Kidney glomerular epithelial cell (primary cell): Measurements from ENCODE around the gene TLDC2.
"Not testable (repeated sequence)": the region's sequence is repeated elsewhere in the genome, so short reads cannot be mapped to it uniquely, and the experiment has no call there.

Experiments
- DNase-seq: peaks from one replicate; lab custom pipeline; 2025; lab: John Stamatoyannopoulos, UW

The TLDC2 gene

DNA sequence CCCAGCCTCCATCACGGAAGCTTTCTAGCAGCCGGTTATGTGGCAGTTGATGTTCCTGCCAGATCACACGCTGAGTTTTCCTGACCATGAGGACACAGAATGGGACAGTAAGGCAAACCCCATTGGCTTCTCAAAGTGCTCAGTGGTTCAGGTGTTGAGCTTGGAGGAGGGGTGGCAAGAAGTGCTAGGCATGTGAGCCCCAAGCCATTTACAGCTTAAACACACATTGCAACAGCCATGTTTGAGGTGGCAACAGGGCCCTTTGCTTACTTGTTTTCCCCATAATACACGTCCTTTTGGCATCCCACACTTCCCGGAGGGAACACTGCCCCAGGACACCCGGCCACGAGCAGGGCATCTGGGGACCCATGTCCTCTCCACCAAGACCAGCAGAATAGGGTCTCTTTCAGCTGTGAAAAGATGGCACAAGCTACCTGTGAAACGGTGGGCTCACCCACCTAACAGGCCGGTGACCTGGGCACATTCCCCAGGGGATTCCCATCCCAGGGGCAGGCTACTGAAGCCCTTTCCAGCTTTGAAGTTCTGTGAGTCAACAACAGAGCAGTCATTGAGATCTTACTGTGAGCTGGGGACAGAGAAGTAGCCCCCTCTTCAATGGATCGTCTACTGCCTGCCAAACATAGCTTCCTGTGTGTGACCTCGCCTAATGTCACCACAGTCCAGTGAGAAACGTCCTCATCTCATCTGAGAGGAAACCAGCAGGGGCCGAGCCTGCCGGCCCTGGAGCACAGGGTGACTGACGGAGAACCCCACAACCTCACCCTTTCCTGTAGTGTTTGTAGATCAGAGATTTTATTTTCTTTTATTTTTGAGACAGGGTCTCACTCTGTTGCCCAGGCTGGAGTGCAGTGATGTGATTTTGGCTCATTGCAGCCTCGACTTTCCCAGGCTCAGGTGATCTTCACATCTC, 4.0 kb upstream of the TLDC2 start:
- no peak for DNase-seq

DNA sequence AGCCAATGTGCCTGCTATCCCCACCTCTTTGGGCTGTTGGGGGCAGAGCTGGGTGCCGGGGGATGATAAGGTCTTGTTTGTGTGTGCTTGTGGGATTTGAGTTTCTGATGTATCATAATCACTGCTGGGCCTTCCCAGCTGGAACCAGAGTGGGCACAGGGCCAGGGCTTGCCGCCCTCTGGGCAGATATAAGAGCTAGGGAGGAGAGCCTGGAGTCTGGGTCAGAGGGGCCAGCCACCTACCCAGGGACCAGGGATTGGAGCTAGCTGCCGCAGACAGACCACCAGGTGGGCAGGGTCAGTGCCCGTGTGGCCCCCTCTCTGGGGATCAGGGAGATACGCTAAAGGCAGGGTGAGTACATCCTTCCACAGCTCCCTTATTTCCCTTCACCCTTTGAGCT, 3.1 kb upstream of the TLDC2 start:
- DNase-seq, result peak; percentile 15

DNA sequence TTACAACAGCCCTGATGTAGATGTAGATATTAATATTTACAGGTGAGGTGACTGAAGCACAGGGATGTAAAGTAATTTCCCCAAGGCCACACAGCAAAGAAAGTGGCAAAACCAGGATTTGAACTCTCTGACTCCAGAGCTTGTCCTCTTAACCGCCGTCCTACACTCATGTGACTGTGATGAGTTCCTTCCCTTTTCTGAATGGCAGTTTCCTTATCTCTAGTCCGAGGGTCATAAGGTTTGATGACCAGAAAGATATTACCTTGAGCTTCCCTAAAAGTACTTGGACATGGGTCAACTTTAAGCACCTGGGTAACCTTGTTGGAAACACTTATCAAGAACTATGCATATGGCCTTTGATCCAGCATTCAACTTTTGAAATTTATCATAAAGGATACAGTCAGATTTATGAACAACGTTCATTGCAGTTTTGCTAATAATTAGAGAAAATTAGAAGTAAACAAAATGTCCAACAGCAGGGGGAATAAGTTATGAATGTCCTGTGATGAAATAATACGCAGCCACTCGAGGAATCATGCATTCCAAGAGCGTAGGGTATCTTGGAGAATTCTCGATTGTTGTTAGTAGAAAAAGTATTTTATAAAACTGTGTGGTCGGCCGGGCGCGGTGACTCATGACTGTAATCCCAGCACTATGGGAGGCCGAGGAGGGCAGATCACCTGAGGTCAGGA, 2.3 kb upstream of the TLDC2 start:
- no peak for DNase-seq

DNA sequence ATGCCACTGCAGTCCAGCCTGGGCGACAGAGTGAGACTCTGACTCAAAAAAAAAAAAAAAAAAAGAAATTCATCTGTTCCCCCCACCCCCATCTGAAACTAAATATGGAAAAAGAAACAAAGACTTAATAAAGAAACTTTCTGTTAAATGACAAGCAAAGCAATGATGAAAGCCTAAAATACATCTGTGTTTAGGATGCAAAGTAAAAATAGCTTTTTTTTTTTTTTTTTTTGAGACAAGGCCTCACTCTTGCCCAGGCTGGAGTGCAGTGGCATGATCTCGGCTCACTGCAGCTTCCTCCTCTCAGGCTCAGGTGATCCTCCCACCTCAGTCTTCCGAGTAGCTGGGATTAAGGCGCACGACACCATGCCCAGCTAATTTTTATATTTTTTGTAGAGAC, 845 bp upstream of the TLDC2 start:
- DNase-seq, result not testable (repeated sequence)

DNA sequence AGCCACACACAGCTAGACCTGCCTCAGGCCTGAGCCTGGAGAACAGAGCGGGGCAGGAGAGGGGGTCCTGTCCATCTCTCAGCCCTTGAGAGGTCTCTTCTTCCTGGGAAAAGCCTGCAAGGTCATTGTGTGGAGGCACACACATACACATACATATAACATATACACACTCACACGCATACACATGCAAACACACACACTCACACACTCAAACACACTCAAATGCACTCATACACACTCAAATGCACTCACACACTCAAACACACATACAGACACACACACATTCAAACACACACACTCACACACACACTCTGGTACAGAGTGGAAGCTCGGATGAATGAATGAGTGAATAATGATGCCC, 515 bp downstream of the TLDC2 start:
- no peak for DNase-seq

DNA sequence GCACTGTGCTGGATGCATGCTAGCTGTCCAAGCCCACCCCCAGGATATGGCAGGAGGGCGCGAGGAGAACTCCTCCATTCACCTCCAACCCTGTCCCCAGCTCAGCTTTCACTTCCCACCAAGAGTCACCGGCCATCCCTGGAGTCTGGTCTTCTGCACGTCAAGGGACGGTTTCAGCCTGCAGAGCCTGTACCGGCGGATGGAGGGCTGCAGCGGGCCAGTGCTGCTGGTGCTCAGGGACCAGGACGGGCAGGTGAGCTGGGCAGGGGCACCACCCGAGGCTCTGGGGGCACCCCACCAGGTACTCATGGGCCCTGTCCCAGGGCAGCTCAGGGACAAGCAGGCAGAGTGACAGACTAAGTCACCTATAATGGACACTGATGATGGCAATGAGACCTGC, 3.0 kb downstream of the TLDC2 start:
- no peak for DNase-seq

DNA sequence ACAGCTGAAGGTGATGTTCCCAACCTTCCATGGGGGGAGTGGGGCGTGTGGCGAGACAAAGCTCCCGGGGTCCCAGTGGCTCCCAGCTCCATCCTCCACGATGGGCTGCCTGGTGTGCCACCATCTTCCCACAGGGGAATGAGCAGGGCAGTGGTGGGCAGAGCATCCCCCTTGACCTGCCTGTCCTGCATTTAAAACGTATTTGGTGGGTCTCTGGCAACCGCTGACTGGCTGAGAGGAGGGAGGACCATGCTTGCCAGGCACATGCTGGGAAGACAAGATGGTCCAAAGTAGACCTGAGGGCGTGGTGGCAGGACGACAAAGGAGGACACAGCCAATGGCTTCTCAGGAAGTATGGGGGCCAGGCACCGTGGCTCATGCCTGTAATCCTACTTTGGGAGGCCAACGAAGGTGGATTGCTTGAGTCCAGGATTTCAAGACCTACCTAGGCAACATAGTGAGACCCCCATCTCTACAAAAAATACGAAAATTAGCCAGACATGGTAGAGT, 4.9 kb downstream of the TLDC2 start:
- no peak for DNase-seq

DNA sequence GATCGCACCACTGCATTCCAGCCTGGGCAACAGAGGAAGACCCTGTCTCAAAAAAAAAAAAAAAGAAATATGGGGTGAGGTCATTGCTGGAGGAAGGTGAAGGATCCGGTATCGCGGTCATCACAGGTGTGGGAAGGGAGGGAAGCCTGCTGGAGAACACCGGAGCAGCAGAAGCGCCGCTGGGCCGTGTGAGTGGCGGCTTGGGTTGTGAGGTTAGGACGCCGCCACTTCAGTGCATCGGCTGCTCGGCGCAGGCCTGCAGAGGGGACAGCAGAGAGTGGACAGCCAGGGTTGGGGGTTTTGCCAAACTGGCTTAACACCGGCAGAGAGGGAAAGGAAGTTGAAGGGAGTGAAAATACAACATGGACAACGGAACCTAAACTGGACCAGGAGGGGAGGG, 5.4 kb downstream of the TLDC2 start:
- DNase-seq, result no peak

DNA sequence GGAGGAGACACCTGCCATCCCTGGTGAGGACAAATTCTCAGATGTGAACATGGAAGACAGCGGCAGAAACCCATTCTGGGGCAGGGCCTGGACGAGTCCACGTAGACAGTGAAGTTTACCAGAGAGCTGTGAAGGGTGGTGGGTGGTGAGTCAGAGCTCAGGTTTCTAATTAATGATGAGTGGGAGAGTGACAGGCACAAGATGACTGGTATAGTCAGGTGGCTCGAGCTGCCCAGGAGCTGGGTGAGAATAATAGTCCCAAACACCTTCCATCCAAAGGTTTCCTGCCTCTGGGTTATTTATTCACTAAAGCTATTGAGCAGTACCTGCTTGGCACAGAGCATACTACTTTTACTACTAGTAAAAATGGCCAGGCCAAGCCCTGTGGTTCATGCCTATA, 6.0 kb downstream of the TLDC2 start:
- peak; percentile 82 for DNase-seq

DNA sequence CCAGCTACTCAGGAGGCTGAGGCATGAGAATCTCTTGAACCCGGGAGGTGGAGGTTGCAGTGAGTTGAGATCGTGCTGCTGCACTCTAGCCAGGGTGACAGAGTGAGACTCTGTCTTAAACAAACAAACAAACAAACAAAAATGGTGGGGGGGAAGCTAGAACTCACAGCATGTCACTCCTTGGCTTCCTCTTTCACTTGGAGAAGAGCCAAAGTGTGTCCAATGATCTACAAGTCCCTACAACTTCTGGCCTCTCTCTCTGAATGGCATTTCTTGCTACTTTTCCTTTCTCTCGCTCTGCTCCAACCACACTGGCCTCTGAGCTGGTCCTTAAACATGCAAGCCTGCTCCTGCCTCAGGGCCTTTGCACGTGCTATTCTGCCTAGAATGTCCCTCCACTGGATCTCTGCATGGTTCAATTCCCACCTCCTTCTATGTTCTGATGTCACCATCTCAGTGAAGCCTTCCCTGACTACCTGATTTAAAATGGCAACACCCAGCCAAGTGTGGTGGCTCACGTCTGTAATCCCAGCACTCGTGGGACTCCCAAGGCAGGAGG, 8.1 kb downstream of the TLDC2 start:
- no peak for DNase-seq

DNA sequence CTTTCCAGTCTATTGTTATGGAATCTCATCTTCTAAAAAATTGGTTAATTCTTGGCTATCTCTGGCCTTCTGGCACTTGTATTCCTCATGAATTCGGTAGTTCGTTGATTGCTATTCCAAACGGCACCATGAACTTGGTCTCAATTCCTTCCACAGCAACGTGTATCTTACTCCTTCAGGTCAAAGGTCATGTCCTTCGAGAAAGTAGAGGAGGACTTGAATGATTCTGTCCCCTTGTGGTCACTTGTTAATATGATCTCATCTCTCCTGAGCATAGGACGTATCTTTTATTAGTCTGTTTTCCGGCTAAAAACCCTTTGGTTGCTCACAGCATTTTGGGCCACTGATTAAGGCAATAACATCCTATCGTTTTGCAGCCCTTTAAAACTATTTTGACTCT, 9.4 kb downstream of the TLDC2 start:
- DNase-seq, result no peak

DNA sequence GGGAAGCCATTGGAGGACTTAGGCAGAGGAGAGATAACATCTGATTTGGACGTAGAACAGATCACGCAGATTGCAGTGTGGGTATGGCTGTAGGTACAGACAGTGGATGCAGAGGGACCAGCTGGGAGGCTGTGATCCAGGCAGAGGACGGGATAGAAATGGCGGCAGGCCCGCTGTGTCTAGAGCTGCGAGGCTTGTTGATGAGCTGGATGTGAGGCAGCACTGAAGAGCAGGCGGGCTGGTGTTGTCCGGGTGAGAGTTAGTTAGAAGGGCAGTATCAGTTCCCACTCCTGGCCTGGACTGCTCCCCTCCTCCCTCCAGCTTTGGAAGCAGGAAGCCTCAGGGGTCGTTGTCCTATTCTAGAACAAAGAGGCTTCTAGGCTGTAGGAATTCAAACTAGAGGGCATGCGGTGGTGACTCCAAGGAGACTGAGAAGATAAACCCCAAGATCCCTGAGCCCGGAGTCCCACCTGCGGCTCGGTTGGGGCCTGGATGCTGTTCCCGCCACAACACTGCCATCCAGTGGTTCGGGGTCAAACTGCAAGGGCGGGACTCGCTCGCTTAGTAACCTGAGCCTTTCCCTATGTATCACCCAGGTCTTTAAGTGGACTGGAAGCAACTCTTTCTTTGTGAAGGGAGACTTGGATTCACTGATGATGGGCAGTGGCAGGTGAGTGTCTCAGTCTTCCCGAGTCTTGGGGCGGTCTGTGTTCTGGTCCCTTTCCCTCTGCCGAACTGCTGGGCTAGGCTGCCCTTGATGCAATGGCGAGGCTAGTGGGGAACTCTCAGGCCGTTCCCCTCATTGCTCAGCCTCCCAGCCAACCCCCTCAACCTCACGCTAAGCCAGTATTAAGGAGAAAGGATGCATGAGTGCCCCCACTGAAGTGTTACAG, 11.2 kb downstream of the TLDC2 start:
- peak; percentile 59 for DNase-seq

DNA sequence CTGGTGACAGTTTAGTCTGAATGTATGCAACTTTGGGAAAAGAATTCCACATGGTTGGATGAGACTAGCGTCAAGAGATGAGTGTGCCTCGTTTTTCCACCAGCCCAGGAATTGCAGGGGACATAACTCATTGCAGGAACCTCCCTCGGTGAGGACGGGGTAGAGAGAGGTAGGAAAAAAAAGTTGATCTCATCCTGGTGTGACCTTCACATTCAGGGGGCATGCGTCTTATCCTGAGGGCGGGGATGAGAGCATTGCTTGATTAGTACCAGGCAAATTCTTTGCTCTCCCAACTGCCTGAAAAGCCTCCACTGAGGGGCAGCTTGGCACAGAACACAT, 11.8 kb downstream of the TLDC2 start:
- peak; percentile 16 for DNase-seq

DNA sequence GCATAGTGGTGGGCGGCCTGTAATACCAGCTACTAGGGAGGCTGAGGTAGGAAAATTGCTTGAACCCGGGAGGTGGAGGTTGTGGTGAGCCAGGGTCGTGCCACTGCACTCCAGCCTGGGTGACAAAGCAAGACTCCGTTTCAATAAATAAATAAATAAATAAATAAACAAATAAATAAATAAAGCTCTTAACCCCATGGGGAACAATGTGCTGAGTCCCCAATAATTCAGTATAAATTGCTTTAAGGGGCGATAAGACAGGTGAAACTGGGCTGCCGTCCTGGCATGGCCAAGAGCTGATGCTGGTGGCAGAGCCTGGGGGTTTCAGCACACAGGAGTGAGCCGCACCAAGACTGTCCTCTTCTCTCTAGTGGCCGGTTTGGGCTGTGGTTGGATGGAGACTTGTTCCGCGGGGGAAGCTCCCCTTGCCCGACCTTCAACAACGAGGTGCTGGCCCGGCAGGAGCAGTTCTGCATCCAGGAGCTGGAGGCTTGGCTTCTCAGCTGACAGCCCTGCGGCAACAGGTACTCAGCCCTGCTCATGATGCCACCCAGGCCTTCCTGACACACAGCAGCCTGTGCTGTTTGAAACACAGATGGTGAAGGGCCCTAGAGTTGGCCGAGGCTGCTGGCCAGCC, 13.1 kb downstream of the TLDC2 start:
- DNase-seq, result no peak

DNA sequence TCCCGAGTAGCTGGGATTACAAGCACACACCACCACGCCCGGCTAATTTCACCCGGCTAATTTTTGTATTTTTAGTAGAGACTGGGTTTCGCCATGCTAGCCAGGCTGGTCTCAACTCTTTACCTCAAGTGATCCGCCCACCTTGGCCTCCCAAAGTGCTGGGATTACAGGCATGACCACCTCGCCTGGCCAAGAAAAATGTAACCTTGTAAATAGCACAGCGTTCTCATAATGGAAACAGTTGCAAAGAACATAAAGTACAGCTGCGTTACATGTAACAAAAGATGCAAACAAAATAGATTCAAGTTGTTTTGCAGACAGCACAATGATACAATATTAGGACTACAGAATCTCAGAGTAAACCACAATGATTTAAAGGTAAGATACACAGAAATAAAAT, 14.6 kb downstream of the TLDC2 start:
- no peak for DNase-seq

DNA sequence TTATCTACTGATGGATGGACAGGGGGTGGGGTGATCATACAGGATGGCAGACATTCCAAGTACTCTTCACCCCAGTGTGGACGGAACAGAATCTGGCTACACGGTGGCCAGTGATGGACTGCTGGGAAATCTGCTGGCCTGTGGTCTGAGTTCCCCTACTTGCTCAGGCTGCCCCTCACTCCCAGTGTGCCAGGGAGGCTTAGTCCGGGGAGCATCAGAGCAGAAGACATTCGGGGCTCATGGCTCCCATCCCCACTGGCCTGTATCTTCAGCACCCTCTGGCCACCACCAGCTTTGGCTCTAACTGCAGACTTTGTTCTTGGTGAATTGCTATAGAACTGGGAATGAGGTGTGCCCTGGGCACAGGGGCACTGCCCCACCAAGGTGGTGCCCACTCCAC, 15.3 kb downstream of the TLDC2 start:
- no peak for DNase-seq

DNA sequence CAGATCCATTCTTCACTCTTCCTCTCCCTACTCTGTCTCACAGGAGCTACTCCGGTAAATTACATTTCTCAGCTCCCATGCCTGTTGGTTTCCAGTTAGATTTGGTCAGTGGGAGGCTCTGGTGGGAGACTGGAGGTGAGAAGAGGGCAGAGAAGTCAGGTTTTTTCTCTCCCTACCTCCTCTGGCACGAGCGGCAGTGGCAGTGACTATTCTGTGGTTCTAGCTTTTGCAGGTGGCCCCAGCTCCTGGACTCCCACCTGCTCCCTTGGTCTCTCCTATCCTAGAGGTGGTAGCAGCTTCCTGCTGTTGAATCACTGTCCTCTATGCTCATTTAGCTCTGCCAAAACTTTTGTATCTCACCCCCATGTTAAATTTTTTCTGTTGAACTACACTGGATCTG, 17.9 kb downstream of the TLDC2 start:
- DNase-seq, result no peak

DNA sequence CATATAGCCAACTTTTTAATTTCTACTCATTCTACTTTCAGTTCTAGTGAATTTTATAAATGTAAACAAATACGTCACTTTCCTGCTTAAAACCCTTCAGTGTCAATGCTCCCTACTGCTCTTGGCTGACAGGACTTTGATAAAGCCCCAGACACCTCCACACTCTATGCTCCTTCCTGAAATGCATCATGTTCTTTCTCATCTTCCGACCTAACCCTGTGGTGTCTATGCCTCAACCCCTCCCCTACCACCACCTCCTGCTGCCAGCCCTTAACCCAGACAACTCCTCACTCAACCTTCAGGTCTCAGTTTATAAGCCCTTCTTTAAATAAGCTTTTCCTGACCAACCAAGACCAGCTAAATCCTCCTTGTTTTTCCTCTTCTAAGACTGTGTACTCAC, 19.1 kb downstream of the TLDC2 start:
- DNase-seq, result no peak

DNA sequence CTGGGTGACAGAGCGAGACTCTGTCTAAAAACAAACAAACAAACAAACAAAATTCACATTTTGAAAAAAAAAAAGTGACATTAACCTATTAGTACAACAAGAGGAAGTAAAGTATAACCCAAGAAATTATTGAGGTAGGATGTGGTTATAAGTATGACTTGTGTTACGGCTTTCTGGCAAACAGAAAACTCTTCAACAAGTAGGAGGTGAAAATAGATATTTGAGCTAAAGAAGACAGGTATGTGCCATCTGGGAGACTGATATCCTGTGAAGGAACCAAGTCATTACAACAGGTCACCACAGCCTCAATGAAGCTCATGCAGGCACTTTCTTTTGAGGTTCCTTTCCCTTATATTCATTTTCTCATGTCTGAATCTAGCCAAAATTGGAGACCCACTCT, 28.8 kb downstream of the TLDC2 start:
- DNase-seq, result no peak

DNA sequence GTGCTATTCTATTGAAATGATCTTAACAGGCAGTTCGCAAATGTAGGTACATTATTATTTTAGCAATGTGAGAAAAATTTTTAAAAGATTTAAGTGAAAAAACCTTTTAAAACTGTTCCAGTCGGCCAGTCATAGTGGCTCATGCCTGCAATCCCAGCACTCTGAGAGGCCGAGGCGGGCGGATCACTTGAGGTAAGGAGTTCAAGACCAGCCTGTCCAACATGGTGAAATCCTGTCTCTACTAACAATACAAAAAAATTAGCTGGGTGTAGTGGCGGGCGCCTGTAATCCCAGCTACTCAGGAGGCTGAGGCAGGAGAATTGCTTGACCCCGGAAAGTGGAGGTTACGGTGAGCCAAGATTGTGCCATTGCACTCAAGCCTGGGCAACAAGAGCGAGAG, 29.6 kb downstream of the TLDC2 start:
- not testable (repeated sequence) for DNase-seq

DNA sequence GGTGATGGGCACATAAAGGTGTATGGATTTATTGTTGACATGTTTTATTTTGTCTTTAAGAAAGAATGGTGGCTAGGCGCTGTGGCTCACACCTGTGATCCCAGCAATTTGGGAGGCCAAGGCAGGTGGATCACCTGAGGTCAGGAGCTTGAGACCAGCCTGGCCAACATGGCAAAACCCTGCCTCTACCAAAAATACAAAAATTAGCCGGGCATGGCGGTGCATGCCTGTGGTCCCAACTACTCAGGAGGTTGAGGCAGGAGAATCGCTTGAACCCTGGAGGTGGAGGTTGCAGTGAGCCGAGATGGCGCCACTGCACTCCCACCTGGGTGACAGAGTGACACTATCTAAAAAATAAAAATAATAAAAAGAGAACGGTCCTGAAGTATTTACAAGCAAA, 30.1 kb downstream of the TLDC2 start:
- DNase-seq, result not testable (repeated sequence)

DNA sequence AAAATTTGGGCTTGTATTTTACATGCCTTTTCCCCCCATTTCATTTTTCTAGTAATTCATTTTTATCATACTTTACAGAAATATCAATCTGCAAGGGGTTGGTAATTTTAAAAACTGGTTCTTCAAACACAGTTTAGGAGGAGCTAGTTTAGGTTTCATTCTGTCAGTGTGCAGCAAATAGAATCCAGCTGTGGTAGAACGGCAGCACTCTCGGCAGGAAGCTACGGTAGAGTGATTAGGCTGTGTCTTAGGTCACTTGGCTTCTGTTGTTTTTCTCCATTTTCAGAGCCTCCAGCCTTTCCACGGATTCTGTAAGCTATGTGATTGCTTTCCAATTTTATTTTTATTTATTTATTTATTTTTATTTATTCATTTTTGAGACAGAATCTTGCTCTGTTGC, 32.7 kb downstream of the TLDC2 start:
- DNase-seq, result no peak
